Measurements from ENCODE around the gene CLDN18.
A peak's percentile ranks its signal among the peaks of the same experiment; 100 is the strongest.

Gene CLDN18

DNA sequence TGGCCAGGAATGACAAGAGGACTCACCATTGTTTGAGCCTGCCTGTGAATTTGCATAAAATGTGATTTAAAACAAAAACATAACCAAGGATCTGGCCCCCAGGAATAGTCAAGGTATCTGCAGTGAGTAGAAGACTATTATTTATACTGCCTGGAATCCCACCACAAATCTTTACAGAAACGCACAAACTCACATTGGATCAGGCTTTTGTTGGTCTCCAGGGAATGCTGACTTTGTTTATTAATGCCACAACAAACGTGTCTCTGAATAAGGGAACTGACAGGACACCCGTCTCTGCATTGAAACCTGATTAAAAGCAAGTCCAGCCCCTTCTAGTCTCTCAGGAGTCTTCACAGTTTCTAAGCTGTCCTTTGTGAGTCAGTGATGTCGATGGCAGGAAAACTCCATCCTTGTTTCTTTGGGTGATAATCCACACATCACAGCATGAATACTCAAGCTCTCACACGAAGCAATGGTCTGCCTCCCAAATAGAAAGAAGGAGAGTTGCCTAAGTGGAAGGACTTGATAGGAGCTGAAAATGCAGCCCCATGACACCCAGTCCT is 37.7 kb downstream of the CLDN18 start:
- H3K4me3 ChIP-seq (ENCODE audit: low read depth, low read length): no peak overlapping the region
- TF ChIP-seq, protein P1, sequence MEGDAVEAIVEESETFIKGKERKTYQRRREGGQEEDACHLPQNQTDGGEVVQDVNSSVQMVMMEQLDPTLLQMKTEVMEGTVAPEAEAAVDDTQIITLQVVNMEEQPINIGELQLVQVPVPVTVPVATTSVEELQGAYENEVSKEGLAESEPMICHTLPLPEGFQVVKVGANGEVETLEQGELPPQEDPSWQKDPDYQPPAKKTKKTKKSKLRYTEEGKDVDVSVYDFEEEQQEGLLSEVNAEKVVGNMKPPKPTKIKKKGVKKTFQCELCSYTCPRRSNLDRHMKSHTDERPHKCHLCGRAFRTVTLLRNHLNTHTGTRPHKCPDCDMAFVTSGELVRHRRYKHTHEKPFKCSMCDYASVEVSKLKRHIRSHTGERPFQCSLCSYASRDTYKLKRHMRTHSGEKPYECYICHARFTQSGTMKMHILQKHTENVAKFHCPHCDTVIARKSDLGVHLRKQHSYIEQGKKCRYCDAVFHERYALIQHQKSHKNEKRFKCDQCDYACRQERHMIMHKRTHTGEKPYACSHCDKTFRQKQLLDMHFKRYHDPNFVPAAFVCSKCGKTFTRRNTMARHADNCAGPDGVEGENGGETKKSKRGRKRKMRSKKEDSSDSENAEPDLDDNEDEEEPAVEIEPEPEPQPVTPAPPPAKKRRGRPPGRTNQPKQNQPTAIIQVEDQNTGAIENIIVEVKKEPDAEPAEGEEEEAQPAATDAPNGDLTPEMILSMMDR (IDR thresholded peaks at IDR 0.05; ENCODE audit: borderline replicate concordance, insufficient read depth, low read depth, low read length): no peak

DNA sequence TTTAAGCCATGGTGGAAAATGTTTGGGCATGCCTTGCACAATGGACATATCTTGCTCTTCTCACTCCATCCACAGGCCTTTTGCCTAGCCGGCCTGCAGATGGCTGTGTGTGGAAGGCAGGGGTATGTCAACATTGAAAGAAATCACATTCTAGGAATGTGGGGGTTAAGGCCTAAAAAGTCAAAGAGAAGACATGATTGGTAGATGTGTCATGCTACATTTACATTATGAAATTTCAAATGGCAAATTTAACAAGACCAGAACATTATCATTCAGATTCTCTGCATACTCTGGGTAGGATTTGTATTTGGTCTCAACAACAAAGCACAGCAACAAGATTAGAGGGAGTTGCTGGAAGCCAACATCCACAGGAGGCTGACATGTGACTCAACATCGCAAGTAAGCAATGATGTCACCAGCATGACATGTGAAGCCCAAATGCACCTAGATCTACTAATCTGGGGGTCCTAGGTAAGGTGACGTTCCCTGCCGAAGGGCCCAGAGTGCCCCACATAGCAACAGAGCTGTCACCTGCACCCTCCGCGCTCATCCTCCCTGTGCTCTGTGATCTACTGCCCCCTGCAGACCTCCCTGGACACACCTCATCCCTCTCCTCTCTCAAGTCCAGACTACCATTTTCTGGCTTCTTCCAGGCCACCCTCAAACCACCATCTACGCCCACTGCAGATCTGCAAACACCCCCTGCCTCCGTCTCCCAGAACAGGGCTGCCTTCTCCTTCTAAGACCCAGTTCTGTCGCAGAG is 39.4 kb downstream of the CLDN18 start:
- TF ChIP-seq, protein P1 (IDR thresholded peaks at IDR 0.05; ENCODE audit: borderline replicate concordance, insufficient read depth, low read depth, low read length): 0 out of 2 replicates have a peak, but pooled peaks have one; percentile 18
- no peak overlapping the region for H3K4me3 ChIP-seq (ENCODE audit: low read depth, low read length)

DNA sequence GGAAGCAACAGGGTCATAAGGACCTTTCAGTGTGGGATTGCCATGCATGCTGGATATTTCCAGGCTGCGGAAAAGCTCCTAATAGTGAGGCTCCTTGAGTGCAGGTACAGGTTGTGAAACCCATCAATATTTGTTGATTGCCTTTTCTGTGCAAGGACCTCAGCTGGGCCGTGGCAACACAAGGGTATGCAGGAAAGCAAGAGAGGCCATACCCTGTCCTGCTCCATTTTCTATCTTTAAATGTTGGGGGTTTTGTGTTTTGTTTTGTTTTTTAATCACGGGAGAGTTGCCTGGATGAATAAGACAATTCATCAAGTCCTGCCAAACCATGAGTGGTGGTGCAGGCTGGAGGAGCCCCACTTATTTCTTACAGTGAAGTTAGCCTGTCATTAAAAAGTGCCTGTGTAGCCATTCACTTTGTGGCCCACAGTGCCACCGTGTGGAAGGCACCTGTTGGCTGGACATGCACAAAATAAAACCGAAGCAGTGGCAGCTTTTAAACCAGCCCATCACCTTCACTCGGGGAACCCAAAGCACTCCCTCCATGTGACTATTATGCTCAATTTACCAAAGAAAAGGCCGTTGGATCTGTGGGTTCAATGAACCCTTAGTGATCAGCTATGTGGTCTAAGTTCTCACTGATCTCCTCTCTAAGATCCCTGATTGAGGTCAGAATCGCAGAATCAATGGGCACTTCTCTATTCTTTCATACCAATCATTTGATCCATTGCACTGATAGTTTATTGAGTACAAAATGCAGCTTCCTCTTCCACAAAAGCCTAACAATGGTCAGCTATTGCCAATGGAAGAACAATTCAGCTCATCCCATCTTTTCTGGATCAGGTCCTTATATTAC is 42.2 kb downstream of the CLDN18 start:
- TF ChIP-seq, protein P1 (IDR thresholded peaks at IDR 0.05; ENCODE audit: borderline replicate concordance, insufficient read depth, low read depth, low read length): peak; percentile 65; the same call in 1 of the 2 replicates

DNA sequence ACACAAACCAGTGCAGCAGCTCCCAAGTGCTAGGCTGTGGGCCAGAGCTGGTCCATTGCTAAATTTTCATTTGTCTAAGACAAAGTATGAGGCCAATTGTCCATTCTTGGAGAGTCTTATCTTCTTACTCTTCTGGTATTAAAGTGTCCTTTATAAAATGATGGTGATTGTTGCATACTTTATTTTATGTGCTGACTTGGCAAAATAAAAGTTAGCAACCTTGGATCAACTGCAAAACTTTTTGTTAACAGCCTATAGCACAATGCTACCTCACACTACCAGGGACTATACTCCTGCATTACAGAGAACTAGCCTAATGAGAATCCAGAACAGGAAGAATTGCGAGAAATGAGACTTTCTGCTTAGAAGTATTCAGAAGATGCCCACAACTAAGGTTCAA is 44.1 kb downstream of the CLDN18 start:
- TF ChIP-seq, protein P1 (IDR thresholded peaks at IDR 0.05; ENCODE audit: borderline replicate concordance, insufficient read depth, low read depth, low read length): no peak
- no peak overlapping the region for H3K4me3 ChIP-seq (ENCODE audit: low read depth, low read length)

More for the DNA sequence above, 42.2 kb downstream of the CLDN18 start:
- no peak overlapping the region for H3K4me3 ChIP-seq (ENCODE audit: low read depth, low read length)

DNA sequence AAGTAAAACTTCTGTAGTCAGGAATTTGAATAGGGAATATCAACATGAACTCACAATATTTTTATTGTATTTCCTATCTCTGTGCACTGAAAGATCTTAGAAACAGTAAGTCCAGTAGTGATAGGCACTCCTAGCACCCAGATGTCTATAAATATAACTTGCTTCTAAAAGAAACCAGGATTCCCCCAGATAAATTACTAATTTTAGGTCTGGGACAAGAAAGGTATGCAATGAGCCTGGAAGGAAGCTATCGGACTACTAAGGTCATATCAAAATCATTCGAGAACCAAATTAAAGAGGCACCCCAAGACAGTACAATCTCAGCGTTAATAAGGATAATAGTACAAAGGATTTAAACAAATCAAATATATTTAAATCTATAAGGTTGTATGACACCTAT is 47.4 kb downstream of the CLDN18 start:
- H3K4me3 ChIP-seq (ENCODE audit: low read depth, low read length): no peak overlapping the region

DNA sequence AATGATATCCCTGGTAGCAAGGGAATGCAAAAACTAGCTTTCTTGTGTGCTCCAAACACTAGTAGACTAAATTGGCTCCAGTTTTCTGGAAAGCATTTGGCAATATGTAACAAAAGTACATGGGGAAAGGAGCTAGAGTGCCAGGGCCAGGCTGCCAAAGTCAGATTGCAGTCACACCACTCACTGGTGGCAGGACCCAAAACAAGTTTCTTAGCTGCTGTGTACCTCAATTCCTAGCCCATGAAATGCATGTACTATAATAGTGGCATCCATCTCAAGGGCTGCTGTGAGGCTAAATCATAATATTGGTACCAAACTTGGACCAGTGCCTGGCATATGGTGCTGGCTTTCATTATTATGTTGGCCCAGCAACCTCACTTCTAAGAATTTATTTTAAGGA is 49.3 kb downstream of the CLDN18 start:
- H3K4me3 ChIP-seq (ENCODE audit: low read depth, low read length): no peak overlapping the region
- TF ChIP-seq, protein P1 (IDR thresholded peaks at IDR 0.05; ENCODE audit: borderline replicate concordance, insufficient read depth, low read depth, low read length): no peak

More for the DNA sequence above, 47.4 kb downstream of the CLDN18 start:
- TF ChIP-seq, protein P1 (IDR thresholded peaks at IDR 0.05; ENCODE audit: borderline replicate concordance, insufficient read depth, low read depth, low read length): no peak

Data from GM12875 (cell line).